ENCODE measurements around the gene RPL23. TPM values are rescaled to one million over a fixed set of nuclear protein-coding genes. Genes with fewer than 3 reads are reported as not detected.
"Not testable (repeated sequence)": the region's sequence is repeated elsewhere in the genome, so short reads cannot be mapped to it uniquely, and the experiment has no call there.

The RPL23 gene
- total and polyA plus RNA-seq, 3 donors from 2014 or later = 406 to 912 (median 746) TPM

- no peaks in the 10 kb centered on the region for H3K9me3 ChIP-seq
- no peak for TF ChIP-seq POLR2A (IDR thresholded peaks at IDR 0.05)
- peak; percentile 27 to 42 (median 28) for TF ChIP-seq CTCF (IDR thresholded peaks at IDR 0.05)
- WGBS, 2 donors = 12 to 18% methylated on average over 29 to 31 of the region's 31 CpGs
- H3K27ac ChIP-seq = peak overlapping the region; percentile 93
- peaks cover 5% of the 10 kb centered on the region for H3K4me1 ChIP-seq
- H3K27me3 ChIP-seq = no peaks in the 10 kb centered on the region
- peak overlapping the region; percentile 96 to 98 for H3K4me3 ChIP-seq
- intact Hi-C loops (cut with DNase I; ENCODE audit: low total_unique reads) = no loop called here
- peak; percentile 73 for DNase-seq
- H3K36me3 ChIP-seq (ENCODE audit: low read depth, missing control alignments) = no peaks in the 10 kb centered on the region
These were observed 13.9 kb upstream of the RPL23 start for GRCh38 chr17:38867179-38867967.

GRCh38 chr17:38864636-38865398 lies 11.3 kb upstream of the RPL23 start:
- 60 to 67% methylated on average over 11 of the region's 11 CpGs for WGBS, 2 donors
- H3K4me3 ChIP-seq = no peak overlapping the region
- H3K27me3 ChIP-seq = no peaks in the 10 kb centered on the region
- no peaks in the 10 kb centered on the region for H3K9me3 ChIP-seq
- H3K36me3 ChIP-seq (ENCODE audit: low read depth, missing control alignments) = no peaks in the 10 kb centered on the region
- intact Hi-C loops (cut with DNase I; ENCODE audit: low total_unique reads) = no loop called here
- DNase-seq = no peak
- TF ChIP-seq POLR2A (IDR thresholded peaks at IDR 0.05) (no peak), CTCF (IDR thresholded peaks at IDR 0.05) (no peak)
- H3K4me1 ChIP-seq = no peaks in the 10 kb centered on the region
- H3K27ac ChIP-seq = no peak overlapping the region

DNA sequence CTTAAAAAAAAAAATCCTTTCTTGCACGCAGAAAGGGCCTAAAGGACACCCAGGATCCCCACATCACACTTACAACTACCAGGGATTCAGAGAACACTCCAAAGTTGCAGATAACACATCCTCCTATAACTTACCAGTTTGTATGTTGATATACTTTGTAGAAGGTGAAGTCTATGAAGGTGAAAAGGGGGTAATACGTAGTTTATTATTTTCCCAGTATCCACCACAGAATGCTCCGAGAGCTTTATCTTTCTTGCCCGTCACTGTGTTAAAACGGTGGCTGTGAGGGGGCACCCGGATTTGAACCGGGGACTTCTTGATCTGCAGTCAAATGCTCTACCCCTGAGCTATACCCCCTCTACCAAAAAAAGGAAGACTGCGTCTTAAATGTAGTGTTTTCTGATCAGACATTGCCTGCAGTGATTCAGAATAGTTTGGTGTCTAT lies 7.9 kb upstream of the RPL23 start:
- Histone ChIP-seq H3K4me1 (no peaks in the 10 kb centered on the region), H3K27me3 (no peaks in the 10 kb centered on the region), H3K9me3 (no peaks in the 10 kb centered on the region), H3K36me3 (ENCODE audit: low read depth, missing control alignments) (no peaks in the 10 kb centered on the region), H3K4me3 (no peak overlapping the region), H3K27ac (no peak overlapping the region)
- 18% methylated on average over 8 of the region's 8 CpGs for WGBS, 2 donors
- TF ChIP-seq CTCF (IDR thresholded peaks at IDR 0.05) = no peak
- TF ChIP-seq POLR2A (IDR thresholded peaks at IDR 0.05) = no peak
- intact Hi-C loops (cut with DNase I; ENCODE audit: low total_unique reads) = no loop called here
- DNase-seq = no peak

DNA sequence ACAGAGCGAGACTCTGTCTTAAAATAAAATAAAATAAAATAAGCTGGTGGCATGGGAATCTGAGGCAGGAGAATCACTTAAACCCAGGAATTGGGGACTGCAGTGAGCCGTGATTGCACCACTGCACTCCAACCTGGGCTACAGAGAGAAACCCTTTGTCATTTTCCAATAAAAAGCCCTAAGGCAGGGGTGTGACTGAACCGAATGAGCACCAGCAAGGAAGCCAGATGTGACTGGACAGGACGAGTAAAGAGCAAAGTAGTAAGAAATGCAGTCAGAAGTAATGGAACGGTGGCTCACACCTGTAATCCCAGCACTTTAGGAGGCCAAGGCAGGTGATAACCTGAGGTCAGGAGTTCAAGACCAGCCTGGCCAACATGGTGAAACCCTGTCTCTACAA lies 3.8 kb upstream of the RPL23 start:
- WGBS, 2 donors = 74 to 80% methylated on average over 5 of the region's 5 CpGs
- intact Hi-C loops (cut with DNase I; ENCODE audit: low total_unique reads) = no loop called here
- no peak for DNase-seq

GRCh38 chr17:38855101-38855714 lies 1.7 kb upstream of the RPL23 start:
- H3K4me3 ChIP-seq = peak overlapping the region in 1 of 2 donors; percentile 78
- H3K36me3 ChIP-seq (ENCODE audit: low read depth, missing control alignments); intact Hi-C loops (cut with DNase I; ENCODE audit: low total_unique reads); H3K27ac ChIP-seq; DNase-seq; H3K27me3 ChIP-seq; H3K9me3 ChIP-seq: not testable (repeated sequence)
- WGBS, 2 donors = 57 to 76% methylated on average over 25 to 28 of the region's 28 CpGs
- peaks cover 18% of the 10 kb centered on the region for H3K4me1 ChIP-seq

More for the DNA sequence above, 3.8 kb upstream of the RPL23 start:
- H3K4me1 ChIP-seq = peaks cover 8% of the 10 kb centered on the region
- no peak for TF ChIP-seq POLR2A (IDR thresholded peaks at IDR 0.05)
- no peak for TF ChIP-seq CTCF (IDR thresholded peaks at IDR 0.05)
- H3K27ac ChIP-seq = no peak overlapping the region
- H3K4me3 ChIP-seq = no peak overlapping the region
- no peaks in the 10 kb centered on the region for H3K36me3 ChIP-seq (ENCODE audit: low read depth, missing control alignments)
- H3K9me3 ChIP-seq = no peaks in the 10 kb centered on the region
- no peaks in the 10 kb centered on the region for H3K27me3 ChIP-seq
